Epithelial cell of prostate (primary cell): Measurements from ENCODE around the gene C1orf159.
A peak's percentile ranks its signal among the peaks of the same experiment; 100 is the strongest.
"Not testable (repeated sequence)": the region's sequence is repeated elsewhere in the genome, so short reads cannot be mapped to it uniquely, and the experiment has no call there.

Source experiments
- DNase-seq: peaks from one replicate; pipeline ENCODE4 v3.0.0-alpha.2; 2011; ENCODE audit warnings: low read depth, low spot score
- H3K27ac ChIP-seq: fragments of 450-650 bp; 2 replicates; pipeline ENCODE4 v1.5.1; 2017; ENCODE audit warnings: mild to moderate bottlenecking

C1orf159 gene

DNA sequence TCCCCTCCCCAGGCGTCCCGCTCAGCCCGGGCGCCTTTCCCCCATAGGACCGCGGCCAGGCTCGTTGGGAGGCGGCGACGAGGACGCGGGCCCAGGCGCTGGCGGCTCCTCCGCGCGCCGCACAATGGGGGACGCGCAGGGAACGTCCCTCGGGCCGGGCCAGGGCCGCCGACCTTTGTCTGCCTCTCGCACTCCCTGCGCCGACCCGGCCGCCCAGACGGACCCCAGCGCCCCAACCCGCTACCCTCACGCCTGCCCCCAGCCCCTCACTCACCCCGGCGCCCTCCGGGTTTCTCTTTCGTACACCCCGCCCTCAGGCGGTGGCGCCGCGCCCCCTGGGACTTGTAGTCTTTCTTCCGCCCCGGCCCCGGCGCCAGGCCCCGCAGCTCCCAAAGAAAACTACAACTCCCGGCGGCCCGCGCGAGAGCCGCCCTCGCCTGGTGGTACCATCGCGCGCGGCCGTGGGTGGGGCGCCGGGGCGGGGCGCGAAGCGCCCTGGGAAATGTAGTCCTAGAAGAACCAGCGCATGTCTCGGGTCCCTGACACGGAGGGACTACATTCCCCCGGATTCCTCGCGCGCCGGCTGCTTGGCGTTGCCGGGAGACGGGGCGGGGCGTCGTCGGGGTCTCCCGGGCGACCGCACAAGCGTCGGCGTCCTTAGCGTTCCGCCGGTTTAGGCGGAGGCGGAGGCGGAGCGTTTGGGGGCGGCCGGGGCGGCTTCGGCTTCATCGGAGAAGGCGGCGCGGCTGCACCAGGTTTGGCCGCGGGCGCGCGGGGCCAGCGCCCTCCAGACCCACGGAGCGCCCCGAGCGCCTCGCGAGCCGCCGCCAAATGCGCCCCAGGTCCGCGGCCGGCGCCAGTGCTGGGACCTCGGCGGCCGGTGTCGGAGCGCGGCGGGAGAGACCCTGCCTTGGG lies at the start of gene C1orf159:
Gene C1orf159 (minus strand): TSS at position 304 of the 915 bp plus-strand sequence. CDS start 24,546 bp downstream, outside the sequence.
- no peak within 1 kb of the TSS for H3K27ac ChIP-seq
- peak; percentile 75 for DNase-seq

DNA sequence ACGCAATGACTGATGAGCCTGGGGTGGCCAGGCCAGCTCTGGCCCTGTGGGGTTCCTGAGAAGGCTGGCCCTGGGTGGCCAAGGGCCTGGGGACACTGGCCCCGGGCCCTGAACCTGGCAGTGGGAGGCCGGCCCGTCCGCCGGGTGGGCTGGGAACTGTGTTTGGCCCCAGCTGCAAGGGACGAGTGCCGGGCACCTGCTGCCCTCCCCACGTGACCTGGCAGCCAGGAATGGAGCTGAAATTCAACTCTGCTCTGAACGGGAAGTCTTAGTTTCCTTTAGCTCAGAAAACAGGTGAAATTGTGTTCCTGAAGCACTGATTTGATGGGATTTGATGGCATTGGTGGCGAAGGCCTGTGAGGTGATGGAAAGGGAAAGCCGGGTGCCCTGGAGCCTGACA lies 49.6 kb upstream of the C1orf159 start:
- H3K27ac ChIP-seq: peak overlapping the region; percentile 84
- no peak for DNase-seq

DNA sequence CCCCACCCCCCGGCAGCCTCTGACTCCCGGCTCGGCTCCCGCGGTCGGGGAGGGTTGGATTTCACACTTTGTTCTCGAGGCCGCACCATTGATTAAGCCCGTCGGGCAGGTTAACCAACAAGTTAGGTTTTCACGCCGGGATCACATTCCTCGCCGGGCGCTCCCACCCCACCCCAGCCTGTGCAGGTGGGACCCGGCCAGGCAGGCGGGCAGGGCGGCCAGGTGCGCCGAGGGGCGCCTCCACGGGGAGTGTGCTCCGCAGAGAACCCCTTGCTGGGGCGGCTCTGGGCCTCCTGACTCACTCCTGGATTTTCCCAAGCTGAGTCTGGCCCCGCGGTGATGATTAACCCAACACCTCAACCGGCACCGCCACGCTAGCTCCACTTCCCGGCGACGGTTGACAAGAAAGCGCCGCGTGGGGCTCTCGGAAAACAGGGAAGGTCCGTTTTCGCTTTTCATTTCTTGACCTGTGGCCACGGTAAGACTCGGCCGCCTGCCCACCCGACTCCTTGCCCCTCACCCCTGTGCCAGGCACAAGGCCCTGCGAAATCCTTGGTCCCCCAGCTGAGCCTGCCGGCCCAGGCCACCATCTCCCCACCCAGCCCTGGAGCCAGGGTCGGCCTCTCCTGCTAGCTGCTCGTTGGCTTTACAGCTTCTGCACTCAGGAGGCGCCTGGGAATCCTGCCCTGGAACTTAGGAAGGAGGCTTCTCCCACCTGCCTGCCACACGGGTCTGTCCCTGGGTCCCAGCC lies 49.0 kb upstream of the C1orf159 start:
- peak overlapping the region; percentile 84 for H3K27ac ChIP-seq
- DNase-seq: peak; percentile 51

DNA sequence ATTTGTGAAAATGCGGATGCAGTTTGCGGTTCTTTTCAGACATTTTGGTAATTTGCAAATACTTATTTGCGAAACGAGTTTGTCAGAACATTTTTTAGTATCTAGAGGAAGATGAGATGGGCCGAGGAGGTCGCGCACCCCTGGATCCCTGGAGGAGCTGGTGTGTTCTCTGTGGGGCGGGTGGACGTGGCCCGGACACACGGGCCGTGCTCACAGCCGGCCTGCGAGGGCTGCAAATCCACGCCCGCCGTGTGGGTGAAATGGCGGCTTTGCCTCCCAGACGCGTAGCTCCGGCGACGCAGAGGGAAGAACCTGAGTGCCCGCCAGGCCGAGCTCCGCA lies 48.4 kb upstream of the C1orf159 start:
- peak overlapping the region; percentile 84 for H3K27ac ChIP-seq
- DNase-seq: no peak

DNA sequence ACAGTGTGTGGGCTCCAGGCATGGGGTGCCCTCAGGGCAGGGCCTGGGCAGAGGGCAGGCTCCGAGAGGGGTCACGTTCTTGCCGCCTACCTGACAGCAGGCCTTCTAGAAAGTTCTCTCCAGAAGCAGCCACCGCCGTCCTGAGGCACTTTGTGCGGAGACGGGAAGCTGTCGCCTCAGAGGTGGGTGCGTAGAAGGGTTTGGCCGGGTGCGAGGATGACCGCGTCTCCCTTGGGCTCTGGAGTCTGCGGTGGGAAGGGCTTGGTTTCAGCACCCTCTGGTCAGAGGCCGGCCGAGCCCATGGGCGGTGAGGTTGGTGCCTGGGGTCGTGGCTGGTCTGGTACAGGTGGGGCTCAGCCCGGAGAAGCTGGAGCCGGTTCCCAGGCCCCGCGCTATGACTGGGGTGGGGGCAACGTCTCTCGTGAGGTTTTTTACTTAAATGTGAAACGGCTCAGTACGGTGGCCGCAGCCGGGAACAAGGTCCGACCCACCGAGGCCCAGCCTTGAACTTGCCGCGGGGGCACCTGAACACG lies 47.7 kb upstream of the C1orf159 start:
- no peak for DNase-seq
- H3K27ac ChIP-seq: peak overlapping the region; percentile 84

DNA sequence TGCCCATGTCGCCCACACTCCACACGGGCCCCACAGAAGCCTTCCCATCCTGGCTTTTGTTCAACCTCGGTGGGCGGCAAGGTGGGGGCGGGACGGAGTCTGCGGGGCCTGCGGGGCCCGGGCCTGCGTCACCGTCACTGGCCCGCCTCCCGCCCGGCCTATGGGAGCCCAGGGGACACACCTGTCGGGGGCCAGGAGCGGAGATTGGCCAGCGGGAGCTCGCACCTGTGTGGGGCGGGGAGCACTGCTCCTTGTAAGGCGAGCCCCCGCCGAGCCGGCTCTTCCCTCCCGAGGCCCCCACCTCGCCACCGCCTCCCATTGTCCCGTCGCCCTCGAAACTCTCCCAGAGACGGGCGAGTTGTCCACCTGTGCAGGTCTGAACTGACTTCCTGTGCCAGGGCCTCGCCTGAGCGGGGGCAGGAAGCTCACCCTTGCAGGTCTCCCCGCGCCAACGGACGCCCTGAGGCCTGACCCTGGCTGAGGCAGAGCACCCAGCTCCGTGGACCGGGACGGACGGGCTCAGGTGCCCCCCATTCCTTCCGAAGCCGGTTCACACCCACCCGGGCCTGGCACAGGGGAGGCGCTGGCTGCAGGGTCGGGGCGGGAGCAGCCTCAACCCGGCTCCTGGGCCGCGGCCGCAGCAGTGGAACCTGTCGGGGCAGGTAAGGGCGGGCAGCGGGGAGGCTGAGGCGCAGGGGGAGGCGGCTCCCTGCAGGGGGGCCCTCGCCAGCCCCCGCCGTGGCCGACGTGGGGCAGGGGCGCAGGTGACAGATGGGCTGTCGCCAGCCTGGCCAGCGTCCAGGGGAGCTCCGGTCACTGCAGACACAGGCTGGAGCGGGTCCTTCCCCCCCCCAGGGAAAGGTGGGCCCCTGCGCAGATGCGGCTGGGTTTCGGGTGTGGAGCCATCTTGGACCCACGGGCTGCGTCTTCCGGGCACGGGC lies 47.0 kb upstream of the C1orf159 start:
- peak; percentile 43 for DNase-seq
- H3K27ac ChIP-seq: peak overlapping the region; percentile 84

DNA sequence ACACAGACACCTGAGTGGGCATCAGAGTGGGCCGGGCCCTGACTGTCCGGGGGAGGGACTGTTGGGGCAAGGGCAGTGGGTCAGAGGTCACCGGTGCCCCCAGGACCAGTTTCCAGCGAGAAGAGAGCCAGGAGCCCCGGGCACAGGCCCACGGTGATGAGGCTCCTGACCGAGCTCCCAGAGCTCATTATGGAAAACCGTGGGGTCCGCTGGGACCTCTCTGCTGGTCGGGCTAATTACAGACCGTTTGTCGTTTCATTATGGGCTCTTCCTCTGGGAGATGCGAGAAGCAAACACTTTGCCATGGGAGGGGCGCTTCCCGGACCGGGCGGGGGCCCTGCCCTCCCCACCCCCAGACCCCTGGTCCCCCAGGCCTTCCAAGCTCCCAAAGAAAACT lies 45.8 kb upstream of the C1orf159 start:
- no peak for DNase-seq
- H3K27ac ChIP-seq: no peak overlapping the region

DNA sequence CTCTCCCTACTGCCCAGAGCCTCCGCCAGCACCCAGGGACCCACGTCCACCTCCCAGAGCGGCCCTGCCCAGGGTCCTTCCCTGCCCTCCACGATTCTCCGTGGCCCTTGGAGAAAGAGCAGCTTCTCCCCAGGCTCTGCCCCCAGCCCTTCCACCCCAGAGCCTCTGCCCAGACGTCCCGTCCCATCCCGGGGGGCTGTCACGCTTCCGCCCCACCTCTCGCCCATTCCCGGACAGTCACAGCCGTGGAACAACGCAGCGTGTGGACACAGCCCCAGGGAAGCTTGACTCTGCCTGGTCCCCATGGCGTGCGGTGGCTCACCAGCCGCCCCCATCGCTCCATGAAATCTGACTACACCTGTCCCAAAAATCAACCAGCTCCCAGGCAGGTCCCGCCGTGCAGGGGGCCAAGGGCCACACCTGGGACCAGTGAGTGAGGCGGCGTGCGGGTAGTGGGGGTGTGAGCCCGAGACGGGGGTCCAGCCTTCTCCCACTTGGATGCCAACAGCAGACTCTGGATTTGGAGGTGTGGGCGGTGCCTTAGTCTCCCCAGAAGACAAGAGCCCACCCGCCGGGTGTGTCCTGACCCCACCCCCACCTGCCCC lies 45.3 kb upstream of the C1orf159 start:
- H3K27ac ChIP-seq: no peak overlapping the region
- no peak for DNase-seq

DNA sequence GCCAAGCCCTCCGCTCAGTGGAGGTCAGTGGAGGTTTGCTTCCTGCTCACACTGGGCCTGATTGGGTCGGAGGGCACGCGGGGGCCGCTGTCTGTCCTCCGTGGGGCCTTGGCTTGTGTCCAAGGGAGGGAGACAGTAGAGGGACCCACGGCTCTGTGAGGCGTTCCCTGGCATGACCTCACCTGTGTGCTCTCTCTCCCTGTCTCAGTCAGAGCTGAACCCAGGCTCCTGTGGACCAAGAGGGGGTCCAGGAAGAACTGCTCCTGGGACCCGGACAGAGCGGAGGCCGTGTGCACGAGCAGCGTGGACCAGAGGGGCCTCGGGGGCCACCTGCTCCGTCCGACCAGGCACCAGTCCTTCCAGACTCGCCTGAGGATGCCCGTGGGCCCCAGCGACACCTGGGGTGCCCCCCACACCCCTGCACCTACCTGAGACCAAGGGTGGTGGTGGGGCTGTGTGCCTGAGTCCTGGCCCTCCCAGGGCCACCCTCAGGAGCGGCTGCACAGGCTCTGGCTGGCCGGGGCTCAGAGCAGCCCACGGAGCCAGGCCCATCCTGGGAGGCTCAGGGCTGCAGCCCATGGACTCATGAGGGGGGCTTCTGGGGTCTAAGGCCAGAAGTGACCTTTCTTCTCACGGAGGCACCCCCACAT lies 44.5 kb upstream of the C1orf159 start:
- H3K27ac ChIP-seq: no peak overlapping the region

DNA sequence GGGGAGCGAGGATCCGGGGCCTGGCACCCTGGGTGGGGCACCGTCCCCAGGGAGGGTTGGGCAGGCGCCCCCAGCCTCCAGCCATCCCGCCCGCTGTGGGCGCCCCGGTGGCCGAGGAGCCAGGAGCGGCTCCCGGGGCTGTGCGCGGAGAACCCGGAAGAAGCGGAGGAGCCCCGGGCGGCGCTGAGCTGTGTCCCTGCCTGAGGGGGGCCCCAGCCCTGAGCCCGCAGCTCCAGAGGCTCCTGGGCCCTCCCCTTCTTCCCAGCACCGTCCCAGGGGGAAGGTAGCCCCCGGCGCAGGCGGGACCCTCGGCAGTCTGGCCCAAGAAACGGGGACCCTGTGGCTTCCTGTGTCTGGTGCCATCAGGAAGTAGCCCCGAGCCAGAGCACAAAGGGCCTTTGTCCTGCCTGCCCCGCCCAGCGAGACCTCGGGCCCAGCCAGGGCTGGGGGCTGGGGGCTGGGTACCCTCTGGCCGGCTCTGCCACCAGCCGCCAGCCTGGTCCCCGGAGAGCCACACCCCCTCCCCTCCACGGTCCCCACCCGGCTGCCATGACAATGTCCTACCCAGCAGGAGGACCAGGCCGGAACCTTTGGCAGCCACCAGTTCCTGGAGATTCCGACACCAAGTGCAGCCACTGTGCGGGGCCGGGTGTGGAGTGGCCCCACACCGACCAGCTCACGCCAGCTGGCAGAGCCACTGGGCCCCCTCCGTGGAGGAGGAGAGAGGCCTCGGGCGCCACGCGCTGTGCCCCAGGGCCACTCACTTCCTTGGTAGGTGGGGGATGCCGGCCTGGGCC lies 42.2 kb upstream of the C1orf159 start:
- H3K27ac ChIP-seq: peak overlapping the region; percentile 82
- no peak for DNase-seq

More for the DNA sequence above, 44.5 kb upstream of the C1orf159 start:
- DNase-seq: no peak

DNA sequence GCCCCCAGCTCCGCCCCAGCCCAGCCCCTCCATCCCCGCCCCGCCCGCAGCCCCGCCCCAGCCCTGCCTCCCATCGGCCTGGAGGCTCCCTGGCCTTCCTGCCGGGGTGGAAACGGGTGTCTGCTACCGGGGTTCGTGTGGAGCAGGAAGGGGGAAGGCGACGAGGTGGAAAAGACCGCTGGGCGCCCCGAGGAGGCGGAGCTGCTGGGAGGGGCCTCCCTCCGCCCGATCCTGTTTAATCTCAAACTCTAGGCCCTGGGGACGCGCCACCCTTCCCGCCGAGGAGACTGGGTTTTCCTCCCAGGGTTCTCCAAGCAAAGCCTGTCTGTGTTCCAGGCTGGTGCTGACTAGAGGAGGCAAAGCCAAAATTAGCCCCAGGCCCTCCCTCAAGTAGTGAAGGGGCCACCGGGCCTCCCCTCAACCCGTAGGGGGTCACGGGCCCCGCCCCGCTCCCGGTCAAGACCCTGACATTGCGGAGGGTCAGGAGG lies 41.6 kb upstream of the C1orf159 start:
- DNase-seq: peak; percentile 51

DNA sequence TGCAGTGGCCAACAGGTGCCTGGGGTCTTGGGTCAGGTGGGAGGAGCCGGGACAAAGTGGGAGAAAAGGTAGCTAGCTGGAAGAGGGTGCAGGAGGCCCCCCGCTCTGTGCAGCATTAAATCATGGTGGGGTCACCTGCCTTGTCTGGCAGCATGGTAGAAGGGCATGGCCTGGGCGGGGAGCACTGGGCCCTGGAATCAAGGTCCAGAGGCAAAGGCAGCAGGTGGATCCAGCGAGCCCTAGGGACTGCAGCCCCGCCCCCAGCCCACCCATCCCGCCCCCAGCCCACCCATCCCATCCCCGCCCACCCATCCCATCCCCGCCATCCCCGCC lies 41.1 kb upstream of the C1orf159 start:
- H3K27ac ChIP-seq: no peak overlapping the region
- no peak for DNase-seq

More for the DNA sequence above, 41.6 kb upstream of the C1orf159 start:
- peak overlapping the region; percentile 82 for H3K27ac ChIP-seq

DNA sequence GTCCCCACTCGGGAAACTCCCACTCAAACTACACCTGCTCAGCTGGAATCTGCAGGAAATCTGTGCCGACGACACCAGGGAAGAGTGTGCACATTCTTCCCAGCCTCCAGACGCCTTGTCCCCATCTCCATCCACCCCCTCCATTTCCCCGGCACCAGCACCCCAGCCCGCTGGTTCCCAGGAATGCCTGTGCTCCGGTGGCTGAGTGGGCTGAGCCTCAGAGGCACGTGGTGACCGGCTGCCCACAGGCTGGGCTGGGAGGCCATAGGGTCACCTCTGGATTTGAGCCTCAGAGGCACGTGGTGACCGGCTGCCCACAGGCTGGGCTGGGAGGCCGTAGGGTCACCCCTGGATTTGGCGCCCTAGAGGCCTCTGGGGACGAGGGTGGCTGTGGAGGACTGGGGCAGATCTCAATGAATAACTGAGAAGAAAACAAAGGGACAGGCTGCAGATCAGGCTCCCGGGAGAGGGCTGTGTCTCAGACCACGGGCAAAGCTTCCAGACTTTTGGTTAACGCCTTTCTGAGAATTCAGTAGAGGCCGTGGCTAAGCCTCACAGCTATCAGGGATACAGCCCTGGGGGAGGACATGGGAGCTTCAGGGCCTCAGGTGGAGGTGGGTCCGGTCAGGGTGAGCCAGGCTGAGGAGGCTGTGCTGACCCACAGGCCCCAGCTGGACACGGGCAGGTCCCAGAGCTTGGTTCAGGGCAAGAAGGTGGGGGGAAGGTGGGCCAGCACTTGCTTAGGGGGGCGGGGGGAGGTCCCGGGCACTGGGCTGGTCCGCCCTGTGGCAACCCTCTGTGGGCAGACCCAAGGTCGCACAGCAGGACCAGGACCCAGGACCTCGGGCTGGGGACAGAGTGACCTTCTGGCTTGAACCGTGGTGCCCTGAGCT lies 40.5 kb upstream of the C1orf159 start:
- no peak for DNase-seq
- H3K27ac ChIP-seq: no peak overlapping the region

DNA sequence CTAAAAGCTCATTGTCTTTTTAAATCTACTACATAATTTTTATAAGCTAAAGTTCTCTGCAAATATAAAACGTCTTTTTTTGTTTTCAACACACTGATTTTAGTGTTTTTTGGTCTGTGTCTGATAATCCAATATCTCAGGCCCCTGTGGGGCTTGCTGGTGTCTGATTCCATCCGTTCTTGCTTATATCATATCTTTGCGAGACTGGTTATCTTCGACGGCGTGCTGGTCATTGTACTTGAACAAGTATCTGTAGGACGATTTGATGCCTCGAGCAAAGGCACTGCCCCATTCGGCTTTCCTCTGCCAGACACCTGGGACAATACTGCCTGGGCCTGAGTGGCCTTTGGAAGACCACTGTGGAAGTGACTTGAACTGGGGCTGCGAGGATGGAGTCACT lies 39.4 kb upstream of the C1orf159 start:
- H3K27ac ChIP-seq: no peak overlapping the region
- DNase-seq: no peak

DNA sequence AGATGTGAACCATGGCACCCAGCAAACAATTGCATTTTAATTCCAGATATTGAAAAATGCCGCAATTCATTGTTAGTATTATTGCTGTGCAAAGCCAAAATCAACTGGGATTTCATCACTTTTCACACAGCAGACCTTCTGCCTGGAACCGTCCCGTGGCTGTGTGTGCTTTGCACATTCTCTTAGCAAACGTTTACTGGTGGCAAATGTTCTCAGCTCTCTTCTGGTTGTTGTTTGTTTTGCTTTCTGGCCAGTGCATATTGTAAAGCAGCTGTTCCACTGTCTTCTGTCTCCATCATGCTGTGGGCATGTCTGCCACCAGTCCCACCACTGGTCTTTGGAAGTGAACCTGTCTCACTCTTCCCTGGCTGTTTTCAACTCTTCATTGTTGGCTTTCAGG lies 38.0 kb upstream of the C1orf159 start:
- H3K27ac ChIP-seq: no peak overlapping the region
- no peak for DNase-seq

DNA sequence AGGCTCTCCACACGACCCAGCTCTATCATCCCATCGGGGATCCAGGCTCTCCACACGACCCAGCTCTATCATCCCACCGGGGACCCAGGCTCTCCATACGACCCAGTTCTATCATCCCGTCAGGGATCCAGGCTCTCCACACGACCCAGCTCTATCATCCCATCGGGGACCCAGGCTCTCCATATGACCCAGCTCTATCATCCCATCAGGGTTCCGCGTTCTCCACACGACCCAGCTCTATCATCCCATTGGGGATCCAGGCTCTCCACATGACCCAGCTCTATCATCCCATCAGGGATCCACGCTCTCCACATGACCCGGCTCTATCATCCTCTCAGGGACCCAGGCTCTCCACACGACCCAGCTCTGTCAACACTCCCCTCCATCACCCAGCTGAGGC lies 37.3 kb upstream of the C1orf159 start:
- DNase-seq, H3K27ac ChIP-seq: not testable (repeated sequence)

DNA sequence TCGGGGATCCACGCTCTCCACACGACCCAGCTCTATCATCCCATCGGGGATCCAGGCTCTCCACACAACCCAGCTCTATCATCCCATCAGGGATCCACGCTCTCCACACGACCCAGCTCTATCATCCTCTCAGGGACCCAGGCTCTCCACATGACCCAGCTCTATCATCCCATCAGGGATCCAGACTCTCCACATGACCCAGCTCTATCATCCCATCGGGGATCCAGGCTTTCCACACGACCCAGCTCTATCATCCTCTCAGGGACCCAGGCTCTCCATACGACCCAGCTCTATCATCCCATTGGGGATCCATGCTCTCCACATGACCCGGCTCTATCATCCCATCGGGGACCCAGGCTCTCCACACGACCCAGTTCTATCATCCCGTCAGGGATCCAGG lies 36.5 kb upstream of the C1orf159 start:
- not testable (repeated sequence) for DNase-seq, H3K27ac ChIP-seq
